H1 (cell line): Measurements from ENCODE around the gene DENND11. TPM values are rescaled to one million over a fixed set of nuclear protein-coding genes. Genes with fewer than 3 reads are reported as not detected.

Experiments used
- CTCF ChIA-PET: fragments of 300-600 bp; sonication (Branson Sonifier 250); formaldehyde crosslinking; loops from one replicate; lab custom pipeline; 2021; ENCODE audit not compliant: partially characterized antibody; lab: Charles Lee
- POLR2A ChIA-PET: fragments of 300-600 bp; sonication (Branson Sonifier 250); formaldehyde crosslinking; loops from one replicate; lab custom pipeline; 2021; ENCODE audit warnings: inconsistent platforms; ENCODE audit not compliant: partially characterized antibody; lab: Charles Lee
- DNase-seq, 2 experiments: peaks; one replicate each; pipeline versions ENCODE4 v3.0.0 to v3.0.0-alpha.2; 2010 to 2022; ENCODE audit warnings: low spot score in 2 of 2, low read depth in 1 of 2, mixed read lengths in 1 of 2
- FAIRE-seq: peaks from 2 replicates; lab custom pipeline; 2011; peaks lifted over from hg19 to GRCh38; lab: Jason Lieb, UNC
- H2AFZ ChIP-seq: 2 replicates; pipeline ENCODE4 v1.8.1; 2012; ENCODE audit warnings: low read length, inconsistent platforms
- H2AK5ac ChIP-seq: 2 replicates; pipeline ENCODE4 v1.6.1; 2013; ENCODE audit warnings: low read depth, low read length
- H2BK120ac ChIP-seq: replicated peaks from 2 replicates; pipeline ENCODE3; 2013; ENCODE audit warnings: low read depth, low read length, inconsistent platforms
- H2BK12ac ChIP-seq: 2 replicates; pipeline ENCODE4 v1.6.1; 2013; ENCODE audit warnings: low read depth, low read length
- H2BK15ac ChIP-seq: 2 replicates; pipeline ENCODE4 v1.6.1; 2013; ENCODE audit warnings: low read length
- H2BK20ac ChIP-seq: 2 replicates; pipeline ENCODE4 v1.6.1; 2013; ENCODE audit warnings: low read length
- H2BK5ac ChIP-seq: 2 replicates; pipeline ENCODE4 v1.6.1; 2013; ENCODE audit warnings: low read depth, low read length
- H3K14ac ChIP-seq: 2 replicates; pipeline ENCODE4 v1.6.1; 2013; ENCODE audit warnings: inconsistent platforms; ENCODE audit not compliant: insufficient read length
- H3K18ac ChIP-seq: 2 replicates; pipeline ENCODE4 v1.6.1; 2013; ENCODE audit warnings: low read length; ENCODE audit errors: extremely low read depth
- H3K23ac ChIP-seq: 2 replicates; pipeline ENCODE4 v1.6.1; 2013; ENCODE audit warnings: inconsistent platforms; ENCODE audit not compliant: insufficient read length
- H3K23me2 ChIP-seq: 2 replicates; pipeline ENCODE4 v1.6.1; 2013; ENCODE audit warnings: low read depth, low read length
- H3K27ac ChIP-seq: 2 replicates; pipeline ENCODE4 v1.6.1; 2011; ENCODE audit warnings: low read depth, low read length, inconsistent platforms
- H3K27me3 ChIP-seq, 4 experiments: replicated peaks in 1 of 4; 1 replicate in 1 of 4; 2 replicates in 3 of 4; pipeline versions ENCODE4 v1.6.1 to v1.8.1; 2011 to 2013; ENCODE audit warnings: low read length in 3 of 4, mild to moderate bottlenecking in 3 of 4, inconsistent platforms in 2 of 4, mixed read lengths in 2 of 4, moderate library complexity in 1 of 4; ENCODE audit not compliant: control insufficient read depth in 3 of 4, insufficient read depth in 3 of 4; ENCODE audit errors: extremely low read depth in 1 of 4
- H3K36me3 ChIP-seq, 4 experiments: 2 replicates each; pipeline versions ENCODE4 v1.6.1 to v1.8.1; 2011 to 2013; ENCODE audit warnings: mild to moderate bottlenecking in 4 of 4, low read length in 3 of 4, moderate library complexity in 2 of 4, control low read depth in 1 of 4, inconsistent platforms in 1 of 4; ENCODE audit not compliant: insufficient read depth in 4 of 4, control insufficient read depth in 2 of 4
- H3K4ac ChIP-seq: replicated peaks from 2 replicates; pipeline ENCODE3; 2013; ENCODE audit warnings: low read length, low read depth, mixed read lengths, inconsistent platforms; ENCODE audit not compliant: insufficient read length
- H3K4me1 ChIP-seq, 4 experiments: replicated peaks in 1 of 4; 1 replicate in 1 of 4; 2 replicates in 3 of 4; pipeline versions ENCODE4 v1.6.1 to v1.8.1; 2011 to 2013; ENCODE audit warnings: low read length in 3 of 4, inconsistent platforms in 2 of 4, mixed read lengths in 1 of 4; ENCODE audit not compliant: insufficient read depth in 4 of 4, control insufficient read depth in 3 of 4
- H3K4me2 ChIP-seq, 2 experiments: 2 replicates each; pipeline versions ENCODE4 v1.6.1 to v1.8.1; 2011 to 2013; ENCODE audit warnings: low read depth in 2 of 2, low read length in 2 of 2, control low read depth in 1 of 2, inconsistent platforms in 1 of 2, mild to moderate bottlenecking in 1 of 2; ENCODE audit not compliant: insufficient read depth in 1 of 2
- H3K4me3 ChIP-seq, 4 experiments: fragments of 200-600, 300-600 bp in 1 of 4; sonication (generic), shearing (Covaris generic), sonication (Bioruptor Twin) in 1 of 4; 2 replicates each; pipeline versions ENCODE4 v1.5.1 to v1.8.1; 2011 to 2016; ENCODE audit warnings: low read length in 4 of 4, low read depth in 3 of 4, control low read depth in 2 of 4, inconsistent platforms in 2 of 4, mild to moderate bottlenecking in 2 of 4, mixed read lengths in 1 of 4, moderate library complexity in 1 of 4; ENCODE audit not compliant: insufficient read depth in 2 of 4; ENCODE audit errors: extremely low read depth in 1 of 4
- H3K56ac ChIP-seq: replicated peaks from 2 replicates; pipeline ENCODE3; 2013; ENCODE audit warnings: low read depth, mild to moderate bottlenecking, mixed read lengths, low read length, inconsistent platforms; ENCODE audit not compliant: insufficient read length
- H3K79me1 ChIP-seq: 2 replicates; pipeline ENCODE4 v1.6.1; 2013; ENCODE audit warnings: low read depth, low read length, control low read depth
- H3K79me2 ChIP-seq, 2 experiments: 2 replicates each; pipeline versions ENCODE4 v1.6.1 to v1.8.1; 2012 to 2013; ENCODE audit warnings: low read length in 2 of 2, mild to moderate bottlenecking in 2 of 2, inconsistent platforms in 1 of 2; ENCODE audit not compliant: insufficient read depth in 2 of 2, control insufficient read depth in 1 of 2
- H3K9ac ChIP-seq, 4 experiments: replicated peaks in 1 of 4; 1 replicate in 1 of 4; 2 replicates in 3 of 4; pipeline versions ENCODE4 v1.6.1 to v1.8.1; 2011 to 2013; ENCODE audit warnings: low read depth in 3 of 4, low read length in 3 of 4, control low read depth in 2 of 4, mild to moderate bottlenecking in 2 of 4, moderate library complexity in 2 of 4, inconsistent platforms in 1 of 4; ENCODE audit errors: extremely low read depth in 1 of 4
- H3K9me3 ChIP-seq, 2 experiments: 2 replicates each; pipeline versions ENCODE4 v1.6.1 to v1.8.1; 2012 to 2013; ENCODE audit warnings: mild to moderate bottlenecking in 2 of 2, moderate library complexity in 2 of 2, control low read depth in 1 of 2, inconsistent platforms in 1 of 2, low read depth in 1 of 2, low read length in 1 of 2, mixed read lengths in 1 of 2; ENCODE audit not compliant: insufficient read depth in 2 of 2
- H4K20me1 ChIP-seq, 2 experiments: replicated peaks in 1 of 2; 2 replicates each; pipeline versions ENCODE3 to v1.8.1; 2011 to 2013; ENCODE audit warnings: inconsistent platforms in 2 of 2, low read length in 2 of 2, mild to moderate bottlenecking in 1 of 2; ENCODE audit not compliant: insufficient read depth in 2 of 2, control insufficient read depth in 1 of 2
- H4K5ac ChIP-seq: 2 replicates; pipeline ENCODE4 v1.6.1; 2013; ENCODE audit warnings: low read length, low read depth, mixed read lengths, inconsistent platforms; ENCODE audit not compliant: insufficient read length
- H4K8ac ChIP-seq: 2 replicates; pipeline ENCODE4 v1.8.0; 2013; ENCODE audit warnings: mild to moderate bottlenecking, moderate library complexity, low read length, inconsistent platforms; ENCODE audit not compliant: insufficient read depth; ENCODE audit errors: extremely low read depth
- H4K91ac ChIP-seq: replicated peaks from 2 replicates; pipeline ENCODE3; 2013; ENCODE audit warnings: low read length, mixed read lengths, inconsistent platforms; ENCODE audit not compliant: insufficient read length
- BCL11A ChIP-seq, 2 experiments: IDR thresholded peaks; one replicate each; pipeline ENCODE4 v1.6.1; 2011; ENCODE audit warnings: low read depth in 2 of 2, low read length in 2 of 2, mild to moderate bottlenecking in 2 of 2
- FOSL1 ChIP-seq: IDR thresholded peaks from 2 replicates; pipeline ENCODE4 v1.6.1; 2011; ENCODE audit warnings: mild to moderate bottlenecking, low read depth, low read length, moderate library complexity; ENCODE audit not compliant: insufficient read depth
- WGBS, 2 experiments: shearing (Covaris generic) in 1 of 2; methylation state at CpG; one replicate each; pipeline versions ENCODE4 v1.1.6 to v1.1.7; 2013 to 2015; ENCODE audit warnings: low lambda C conversion rate in 2 of 2, mixed read lengths in 2 of 2, inconsistent platforms in 1 of 2, low coverage in 1 of 2, missing lambda C conversion rate in 1 of 2; ENCODE audit not compliant: insufficient replicate concordance in 2 of 2, insufficient coverage in 1 of 2, insufficient read length in 1 of 2; ENCODE audit errors: extremely low coverage in 1 of 2, missing lambda C conversion rate in 1 of 2; 5-methylcytosine and 5-hydroxymethylcytosine counted together
- polyA plus RNA-seq, 7 experiments: library from polyadenylated mRNA; depleted of rRNA in 3 of 7; stranded (reverse) in 5 of 7; unstranded in 2 of 7; fragments of >200 nt in 5 of 7; fragments of 200-250 nt in 2 of 7; gene quantifications; 1 replicate in 5 of 7; 2 replicates in 1 of 7; 4 replicates in 1 of 7; pipeline versions ENCODE4 v1.2.1 to v1.2.3, GENCODE V29; 2011 to 2013; ENCODE audit warnings: missing spikeins in 2 of 7, mixed read lengths in 2 of 7
- total RNA-seq: library from RNA; stranded (reverse); fragmentation: NEBNext Ultra II Directional; extraction: Animal tissue kit (Norgen Biotek cat#: 25700); gene quantifications from 2 replicates; pipeline ENCODE4 v1.2.1, GENCODE V29; 2021
- TF ChIP-seq, protein P1 (sequence below): IDR thresholded peaks from 2 replicates; pipeline ENCODE4 v1.6.1; 2012; ENCODE audit warnings: low read length, inconsistent platforms
- TF ChIP-seq, protein P2 (sequence below): IDR thresholded peaks from 2 replicates; pipeline ENCODE4 v1.6.1; 2011; ENCODE audit warnings: low read depth, mild to moderate bottlenecking, low read length; ENCODE audit not compliant: insufficient read depth

Gene DENND11
- total and polyA plus RNA-seq, 2 of the 8 experiments (the other 6 are each of a cell fraction or from before 2014, with no cell fraction given), result 8.0 to 26.8 TPM

DNA sequence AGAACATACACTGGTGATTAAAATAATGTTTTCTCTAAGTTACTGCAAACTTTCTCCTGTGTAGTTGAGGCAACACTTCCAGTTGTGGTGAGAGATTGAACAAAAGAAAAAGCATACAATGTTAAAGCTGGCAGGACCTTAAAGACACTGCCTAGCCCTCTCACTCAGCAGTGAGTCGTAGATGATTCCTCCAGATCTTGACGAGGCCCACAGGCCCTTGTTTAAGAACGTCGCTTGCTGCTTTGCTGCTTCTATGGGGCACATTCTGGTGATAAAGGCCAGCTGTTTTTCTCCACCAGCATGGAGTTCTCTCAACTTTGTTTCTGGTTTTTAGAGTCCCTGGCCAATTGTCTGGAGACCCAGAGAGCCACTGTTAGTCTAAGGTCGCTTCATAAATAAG is 2.8 kb upstream of the DENND11 start:
- WGBS, 2 experiments, result 85% methylated on average over 5 of the region's 5 CpGs; no CpG with 5 or more reads in 1 of the 2 experiments
- Histone ChIP-seq H3K18ac (no peak overlapping the region), H2BK5ac (no peak overlapping the region), H2AFZ (0 out of 2 replicates have a peak overlapping the region, but pooled peaks have one; percentile 37), H4K20me1 (no peaks in the 10 kb centered on the region), H3K4me2 (no peak overlapping the region), H2AK5ac (no peak overlapping the region), H3K4ac (no peak overlapping the region), H3K79me1 (no peaks in the 10 kb centered on the region), H2BK120ac (no peak overlapping the region), H4K91ac (no peak overlapping the region), H3K23ac (no peak overlapping the region), H3K9me3 (no peaks in the 10 kb centered on the region), H3K79me2 (peaks cover 0 to 13% of the 10 kb centered on the region in 2 experiments; a peak in 1 of 4 replicates)
- FAIRE-seq, result no peak
- DNase-seq, result no peak
- CTCF ChIA-PET, result interaction anchor here (0.7 kb wide), 1 partner anchor 33 kb away, joined by 3 read pairs; the partner anchor contains the start of gene SSBP1
- TF ChIP-seq, protein P1, sequence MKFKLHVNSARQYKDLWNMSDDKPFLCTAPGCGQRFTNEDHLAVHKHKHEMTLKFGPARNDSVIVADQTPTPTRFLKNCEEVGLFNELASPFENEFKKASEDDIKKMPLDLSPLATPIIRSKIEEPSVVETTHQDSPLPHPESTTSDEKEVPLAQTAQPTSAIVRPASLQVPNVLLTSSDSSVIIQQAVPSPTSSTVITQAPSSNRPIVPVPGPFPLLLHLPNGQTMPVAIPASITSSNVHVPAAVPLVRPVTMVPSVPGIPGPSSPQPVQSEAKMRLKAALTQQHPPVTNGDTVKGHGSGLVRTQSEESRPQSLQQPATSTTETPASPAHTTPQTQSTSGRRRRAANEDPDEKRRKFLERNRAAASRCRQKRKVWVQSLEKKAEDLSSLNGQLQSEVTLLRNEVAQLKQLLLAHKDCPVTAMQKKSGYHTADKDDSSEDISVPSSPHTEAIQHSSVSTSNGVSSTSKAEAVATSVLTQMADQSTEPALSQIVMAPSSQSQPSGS, result no peak
- TF ChIP-seq, protein P2, sequence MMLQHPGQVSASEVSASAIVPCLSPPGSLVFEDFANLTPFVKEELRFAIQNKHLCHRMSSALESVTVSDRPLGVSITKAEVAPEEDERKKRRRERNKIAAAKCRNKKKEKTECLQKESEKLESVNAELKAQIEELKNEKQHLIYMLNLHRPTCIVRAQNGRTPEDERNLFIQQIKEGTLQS, result no peak
- TF ChIP-seq FOSL1 (no peak), BCL11A (IDR thresholded peaks at IDR 0.05; ENCODE audit: low read depth in 2 of 2, low read length in 2 of 2) (no peak)
- TF ChIP-seq, all 59 proteins: peak for 0
- Histone ChIP-seq H3K4me1 (peaks cover 0 to 5% (median 2%) of the 10 kb centered on the region in 4 experiments; a peak in 4 of 7 replicates), H4K5ac (no peak overlapping the region), H2BK15ac (no peak overlapping the region), H3K4me3 (no peak overlapping the region), H3K36me3 (no peaks in the 10 kb centered on the region), H2BK12ac (no peak overlapping the region), H3K14ac (no peak overlapping the region), H3K27ac (no peak overlapping the region), H4K8ac (no peak overlapping the region), H2BK20ac (no peak overlapping the region), H3K56ac (no peak overlapping the region), H3K9ac (no peak overlapping the region), H3K27me3 (peaks cover 0 to 8% (median 5%) of the 10 kb centered on the region in 4 experiments; a peak in 3 of 7 replicates), H3K23me2 (peaks cover 3% of the 10 kb centered on the region; the same call in 1 of the 2 replicates)
- POLR2A ChIA-PET, result interaction anchor here (1.3 to 1.4 kb wide), 2 partner anchors 9 to 33 kb away, joined by 3 to 4 read pairs; partner anchors contain the start of gene SSBP1
